Superior temporal gyrus (tissue), 1 donor: ENCODE measurements around the gene OGT.
"Not testable (repeated sequence)": the region's sequence is repeated elsewhere in the genome, so short reads cannot be mapped to it uniquely, and the experiment has no call there.

Experiments used
- DNase-seq: peaks from one replicate; pipeline ENCODE4 v3.0.0-alpha.2; 2016; ENCODE audit errors: extremely low spot score

The OGT gene

DNA sequence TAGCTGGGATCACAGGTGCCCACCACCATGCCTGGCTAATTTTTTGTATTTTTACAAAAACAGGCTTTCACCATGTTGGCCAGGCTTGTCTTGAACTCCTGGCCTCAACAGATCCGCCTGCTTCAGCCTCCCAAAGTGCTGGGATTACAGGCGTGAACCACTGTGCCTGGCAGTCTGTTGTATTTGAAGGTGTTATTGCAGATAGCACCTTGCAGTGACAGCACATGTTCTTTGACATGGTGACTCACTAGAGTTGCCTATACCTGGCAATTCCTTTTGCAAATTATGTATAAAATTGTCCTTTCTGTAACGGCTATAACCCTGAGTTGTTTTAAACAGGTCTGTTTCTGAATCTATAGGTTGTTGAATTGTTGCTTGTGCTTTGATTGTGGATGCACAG is 7.9 kb downstream of the OGT start:
- DNase-seq: no peak

DNA sequence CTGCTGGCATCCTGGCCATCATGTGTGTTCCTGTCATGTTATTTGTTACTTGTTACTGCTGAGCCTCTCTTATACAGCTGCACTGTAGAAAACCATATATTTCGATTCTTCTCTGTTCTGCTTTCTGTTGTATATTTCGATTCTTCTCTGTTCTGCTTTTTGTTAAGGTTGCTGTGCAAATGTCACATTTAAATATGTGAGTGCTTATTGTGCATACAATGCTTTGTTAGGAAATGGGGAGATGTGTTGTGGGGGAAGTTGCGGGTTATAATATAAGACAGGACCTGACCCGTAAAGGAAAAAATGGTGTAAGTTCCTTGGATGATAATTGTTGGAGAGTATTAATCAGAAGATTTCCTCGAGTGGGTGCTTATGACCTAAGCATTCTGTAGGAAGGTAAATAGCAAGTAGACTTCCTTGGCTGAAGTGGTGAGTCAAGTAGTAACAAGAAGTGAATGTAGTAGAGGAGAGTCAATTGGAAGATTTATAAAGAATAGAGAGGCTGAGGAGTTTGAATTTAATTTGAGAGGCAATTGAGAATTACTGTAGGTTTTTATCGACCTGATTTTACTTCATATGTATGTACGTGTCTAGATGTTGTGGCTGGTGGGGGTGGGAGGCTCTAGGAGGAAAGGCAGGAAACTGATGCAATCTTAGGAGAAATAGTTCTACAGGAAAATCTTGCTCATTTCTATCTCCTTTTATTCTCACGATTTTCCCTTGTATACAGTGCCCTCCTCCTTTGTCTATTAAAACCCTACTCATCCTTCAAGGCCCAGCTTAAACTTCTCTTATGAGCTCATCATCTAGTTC is 8.5 kb downstream of the OGT start:
- DNase-seq: no peak

DNA sequence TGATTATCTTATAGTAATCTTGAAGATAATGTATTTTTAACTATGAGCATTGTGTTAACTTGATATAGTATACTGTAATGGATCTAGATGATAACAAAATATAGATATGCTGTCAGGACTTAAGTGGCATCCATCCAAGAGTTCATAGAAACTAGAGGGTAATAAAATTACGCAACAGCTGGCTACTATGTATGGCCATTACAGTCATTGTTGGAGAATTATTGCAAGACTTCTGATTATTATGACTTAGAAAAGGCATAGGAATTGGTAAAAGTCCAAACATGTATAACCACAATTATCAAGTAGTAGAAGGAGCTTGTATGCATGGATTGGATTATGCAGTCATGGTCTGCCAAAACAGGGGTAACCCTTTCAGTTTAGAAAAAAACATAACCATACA is 9.5 kb downstream of the OGT start:
- no peak for DNase-seq

DNA sequence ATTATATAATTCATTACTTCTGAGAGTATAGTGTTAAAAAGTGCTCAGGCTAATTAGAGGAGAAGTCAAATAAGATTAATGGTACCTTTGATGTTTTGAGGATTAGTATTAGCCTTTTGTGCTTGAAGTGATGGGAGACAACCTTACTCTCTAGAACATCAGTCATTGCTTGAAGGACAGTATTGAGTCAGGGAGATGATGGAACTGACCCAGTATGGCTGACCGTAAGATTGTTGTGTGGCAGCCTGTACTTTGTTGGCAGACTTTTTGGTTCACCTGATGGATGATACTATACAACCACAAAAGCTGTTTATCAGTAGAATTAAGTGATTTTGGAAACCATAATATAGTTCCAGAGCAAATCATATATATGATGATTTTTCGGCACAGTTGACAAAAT is 9.9 kb downstream of the OGT start:
- DNase-seq: no peak

DNA sequence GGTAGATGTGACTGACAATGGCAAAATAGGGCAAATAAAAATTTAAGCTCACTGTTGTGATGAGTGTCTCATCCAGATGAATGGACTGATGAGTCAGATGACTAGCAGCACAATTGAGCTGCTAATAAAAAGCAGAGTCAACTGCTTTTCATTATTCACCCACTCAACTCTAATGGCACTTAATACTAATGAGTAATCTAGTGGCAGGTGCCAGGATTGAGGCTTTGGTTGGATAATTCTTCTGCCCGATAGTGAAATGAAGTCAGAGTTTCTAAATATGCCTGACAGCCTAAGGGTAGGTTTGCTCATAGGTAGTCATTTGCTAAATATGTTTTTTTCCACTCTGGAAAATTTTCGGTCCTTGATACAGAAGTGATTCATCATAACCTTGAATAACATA is 10.4 kb downstream of the OGT start:
- DNase-seq: no peak

DNA sequence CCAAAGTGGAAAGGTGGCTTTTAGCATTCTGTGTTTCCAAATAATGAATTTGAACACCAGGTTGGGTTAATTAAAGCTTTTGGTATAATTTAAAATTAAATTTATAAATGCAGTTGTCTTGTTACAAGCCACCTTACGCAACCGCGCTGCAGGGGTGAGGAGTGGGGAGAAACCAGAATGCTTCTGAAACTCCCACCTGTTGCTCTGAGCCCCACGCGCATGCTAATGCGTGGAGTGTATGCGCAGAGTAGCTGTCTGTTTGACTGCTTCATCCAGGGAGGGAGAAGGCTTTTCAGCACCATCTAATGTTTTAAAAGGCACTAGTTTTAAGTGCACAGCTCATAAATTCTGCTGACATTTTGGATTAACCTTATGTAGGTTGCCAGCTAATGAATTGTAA is 12.5 kb downstream of the OGT start:
- DNase-seq: no peak

DNA sequence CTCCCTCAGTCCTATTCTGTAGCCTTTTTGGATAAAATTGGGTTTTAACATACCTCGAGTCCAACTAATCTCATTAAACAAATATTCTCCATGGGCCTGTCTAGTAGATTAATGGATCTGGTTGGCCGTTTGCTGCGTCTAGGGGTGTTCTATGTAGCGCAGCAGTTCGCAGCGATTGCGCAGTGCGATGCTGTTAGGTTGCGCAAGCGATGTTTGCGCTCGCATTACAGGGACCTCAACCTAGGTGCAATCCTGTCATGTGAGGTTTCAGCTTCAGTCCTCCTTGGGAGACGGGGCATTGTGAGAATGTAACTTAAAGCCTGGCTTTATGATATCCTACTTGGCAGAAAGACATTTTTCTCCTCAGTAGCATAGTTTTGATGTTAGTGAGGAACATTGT is 14.0 kb downstream of the OGT start:
- DNase-seq: no peak

DNA sequence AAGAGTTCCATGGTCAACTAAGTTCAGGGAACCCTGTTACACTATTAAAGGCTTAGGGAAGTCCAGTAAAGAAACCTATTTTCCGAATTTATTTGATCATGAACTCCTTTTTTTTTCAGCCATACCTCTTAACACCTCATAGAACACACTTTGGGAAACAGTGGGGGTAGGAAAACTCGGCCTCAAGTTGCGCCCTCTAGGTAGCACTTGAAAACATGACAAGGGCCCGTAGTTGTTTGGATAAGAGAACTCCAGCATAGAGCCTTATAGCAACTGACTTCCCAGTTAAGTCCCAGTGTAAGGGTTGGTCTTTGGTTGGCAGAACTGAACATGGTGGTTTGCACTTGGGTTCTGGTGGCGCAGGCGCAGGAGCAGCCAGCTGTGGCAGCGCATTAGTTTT is 14.4 kb downstream of the OGT start:
- no peak for DNase-seq

DNA sequence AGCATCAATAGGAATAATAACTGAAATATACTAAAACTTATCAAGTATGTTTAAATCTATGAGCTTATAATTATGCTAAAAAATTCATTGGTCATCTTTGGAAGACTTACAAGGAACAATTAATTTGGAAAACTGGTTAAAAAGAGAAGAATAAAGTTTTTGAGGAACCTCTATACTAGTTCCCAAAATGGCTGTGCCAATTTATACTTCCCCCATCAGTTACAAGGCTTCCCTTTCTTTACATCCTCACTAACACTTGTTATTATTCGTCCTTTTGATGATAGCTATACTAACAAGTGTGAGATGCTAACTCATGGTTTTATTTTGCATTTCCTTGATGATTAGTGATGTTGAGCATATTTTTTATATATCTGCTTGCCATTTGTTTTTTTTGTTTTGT is 17.1 kb downstream of the OGT start:
- no peak for DNase-seq

DNA sequence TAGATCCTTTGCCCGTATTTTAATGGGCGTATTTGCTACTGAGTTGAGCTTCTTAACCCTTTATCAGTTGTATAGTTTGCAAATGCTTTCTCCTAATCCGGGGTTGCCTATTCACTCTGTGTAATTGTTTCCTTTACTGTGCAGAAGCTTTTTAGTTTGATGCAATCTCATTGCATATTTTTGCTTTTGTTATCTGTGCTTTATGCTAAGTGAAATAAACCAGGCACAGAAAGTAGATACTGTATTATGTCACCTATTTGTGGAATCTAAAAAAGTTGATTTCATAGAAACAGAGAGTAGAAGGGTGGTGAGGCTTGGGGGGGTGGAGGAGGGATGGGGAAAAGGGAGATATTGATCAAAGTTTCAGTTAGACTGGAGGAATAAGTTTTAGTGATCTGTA is 17.7 kb downstream of the OGT start:
- DNase-seq: no peak

DNA sequence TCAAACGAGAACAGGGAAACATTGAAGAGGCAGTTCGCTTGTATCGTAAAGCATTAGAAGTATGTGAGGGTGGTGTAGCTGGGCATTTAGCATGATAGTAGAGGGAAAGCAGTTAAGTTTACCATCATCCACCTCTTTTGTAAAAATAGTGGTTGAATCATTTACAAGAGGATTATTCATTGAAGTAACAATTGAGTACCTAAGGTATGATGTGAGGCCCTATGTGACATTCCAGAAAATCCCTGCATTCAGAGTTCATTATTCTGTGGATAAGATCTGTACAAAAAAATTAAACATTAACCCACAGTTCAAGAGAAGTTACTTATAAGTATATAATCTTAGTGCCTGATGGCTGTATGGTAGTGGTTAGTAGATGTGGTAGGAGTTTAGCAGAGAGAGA is 23.1 kb downstream of the OGT start:
- DNase-seq: no peak

DNA sequence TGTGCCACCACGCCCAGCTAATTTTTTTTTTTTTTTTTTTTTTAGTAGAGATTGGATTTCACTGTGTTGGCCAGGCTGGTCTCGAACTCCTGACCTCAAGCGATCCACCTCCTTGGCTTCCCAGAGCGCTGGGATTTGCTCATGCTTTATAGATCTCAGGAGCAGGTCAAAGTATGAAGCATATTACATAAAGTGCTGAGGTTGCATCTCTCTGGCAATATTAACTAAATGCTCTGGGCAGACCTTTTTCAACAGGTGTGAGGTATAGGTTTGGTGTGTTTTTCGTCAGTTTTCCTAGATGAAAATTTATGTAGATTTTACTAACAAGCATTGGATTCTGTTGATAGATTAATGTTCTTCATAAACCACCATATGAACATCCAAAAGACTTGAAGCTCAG is 26.0 kb downstream of the OGT start:
- DNase-seq: no peak

DNA sequence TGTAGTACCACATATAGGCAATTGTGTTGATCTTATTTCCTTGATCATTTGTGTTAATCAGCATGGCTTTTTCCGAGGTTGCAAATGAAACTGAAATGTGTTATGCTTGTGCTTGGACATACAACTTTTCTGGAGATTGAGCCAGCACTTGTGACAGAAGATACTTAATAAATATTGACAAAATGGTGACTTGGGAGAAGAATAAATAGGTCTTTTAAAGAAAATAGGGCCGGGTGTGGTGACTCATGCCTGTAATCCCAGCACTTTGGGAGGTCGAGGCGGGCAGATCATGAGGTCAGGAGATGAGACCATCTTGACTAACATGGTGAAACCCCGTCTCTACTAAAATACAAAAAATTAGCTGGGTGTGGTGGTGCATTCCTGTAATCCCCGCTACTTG is 26.9 kb downstream of the OGT start:
- not testable (repeated sequence) for DNase-seq

DNA sequence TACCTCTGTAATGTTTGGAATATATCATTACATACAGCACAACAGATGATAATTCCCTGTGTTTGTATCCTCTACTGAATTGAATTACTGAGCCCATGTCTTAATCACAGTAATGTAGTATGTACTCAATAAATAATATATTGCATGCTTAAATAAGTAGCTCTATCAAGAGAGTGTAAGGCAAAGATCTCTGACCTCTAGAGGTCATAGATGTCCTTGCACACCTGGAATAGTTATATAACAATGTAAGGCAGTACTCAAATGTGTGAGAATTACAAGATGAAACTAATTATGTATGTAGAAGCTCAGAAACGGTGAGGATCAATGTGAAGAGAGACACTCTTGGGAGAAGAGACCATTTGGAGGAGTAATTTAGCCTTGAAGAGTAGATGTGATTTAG is 31.0 kb downstream of the OGT start:
- DNase-seq: no peak

DNA sequence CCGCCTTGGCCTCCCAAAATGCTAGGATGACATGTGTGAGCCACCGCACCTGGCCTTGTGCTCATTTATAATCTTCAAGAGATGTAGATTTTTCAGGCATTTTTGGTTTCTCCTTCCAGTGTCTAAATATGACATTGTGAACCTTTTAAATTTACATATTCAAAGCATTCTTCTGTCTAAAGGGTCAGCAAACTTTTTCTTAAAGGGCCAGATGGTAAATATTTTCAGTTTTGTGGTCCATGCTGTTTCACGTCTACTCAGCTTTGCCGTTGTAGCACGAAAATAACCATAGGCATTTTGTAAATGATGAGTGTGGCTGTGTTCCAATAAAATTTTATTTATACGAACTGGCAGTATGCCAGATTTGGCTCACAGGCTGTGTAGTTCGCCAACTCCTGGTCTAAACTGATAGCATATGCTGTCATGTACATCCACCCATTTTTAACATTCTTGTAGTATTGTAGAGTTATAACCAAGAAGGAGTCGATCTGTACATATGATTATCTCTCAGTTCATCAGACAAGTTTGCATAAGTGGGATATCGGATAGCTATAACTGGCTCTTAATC is 32.7 kb downstream of the OGT start:
- no peak for DNase-seq

DNA sequence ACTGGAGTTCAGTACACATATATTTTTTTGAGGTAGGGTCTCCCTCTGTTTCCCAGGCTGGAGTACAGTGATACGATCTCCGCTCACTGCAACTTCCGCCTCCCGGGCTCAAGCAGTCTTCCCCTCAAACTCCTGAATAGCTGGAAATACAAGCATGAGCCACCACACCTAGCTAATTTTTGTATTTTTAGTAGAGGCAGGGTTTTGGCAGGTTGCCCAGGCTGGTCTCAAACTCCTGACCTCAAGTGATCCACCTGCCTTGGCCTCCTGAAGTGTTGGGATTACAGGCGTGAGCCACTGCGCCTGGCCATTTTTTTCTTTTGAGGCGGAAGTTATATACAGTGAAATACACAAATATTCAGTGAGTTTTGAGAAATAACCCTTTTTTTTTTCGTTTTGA is 38.5 kb downstream of the OGT start:
- DNase-seq: not testable (repeated sequence)

DNA sequence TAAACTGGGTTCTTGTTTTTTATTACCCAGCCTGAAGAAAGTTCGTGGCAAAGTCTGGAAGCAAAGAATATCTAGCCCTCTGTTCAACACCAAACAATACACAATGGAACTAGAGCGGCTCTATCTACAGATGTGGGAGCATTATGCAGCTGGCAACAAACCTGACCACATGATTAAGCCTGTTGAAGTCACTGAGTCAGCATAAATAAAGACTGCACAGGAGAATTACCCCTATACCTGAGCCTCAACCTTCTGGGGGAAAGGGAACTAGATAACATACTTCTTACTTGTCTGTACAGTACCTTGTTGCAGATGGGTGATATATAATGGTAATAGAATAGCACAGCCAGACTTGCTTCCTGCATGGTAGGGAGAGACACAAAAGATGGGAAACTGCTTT is 40.7 kb downstream of the OGT start:
- no peak for DNase-seq

DNA sequence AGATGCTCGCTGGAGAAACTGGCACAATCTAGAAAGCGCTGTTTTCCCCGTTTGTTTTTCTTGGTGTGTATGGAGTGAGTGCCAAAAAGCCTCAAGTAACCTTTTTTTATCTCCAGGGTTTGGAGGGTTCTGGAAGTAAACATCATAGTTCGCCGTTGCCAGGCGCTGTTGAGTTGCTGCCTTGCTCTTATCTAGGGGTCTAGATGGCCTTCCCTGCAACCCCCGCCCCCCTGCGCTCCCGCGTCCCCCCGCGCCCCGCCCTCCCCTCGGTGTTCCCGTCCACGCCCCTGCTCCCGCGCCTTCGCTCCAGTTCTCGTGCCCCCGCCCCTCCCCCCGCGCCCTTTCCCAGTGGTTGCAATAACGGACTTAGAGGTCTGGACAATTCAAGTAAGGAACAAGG is 44.8 kb downstream of the OGT start:
- no peak for DNase-seq

DNA sequence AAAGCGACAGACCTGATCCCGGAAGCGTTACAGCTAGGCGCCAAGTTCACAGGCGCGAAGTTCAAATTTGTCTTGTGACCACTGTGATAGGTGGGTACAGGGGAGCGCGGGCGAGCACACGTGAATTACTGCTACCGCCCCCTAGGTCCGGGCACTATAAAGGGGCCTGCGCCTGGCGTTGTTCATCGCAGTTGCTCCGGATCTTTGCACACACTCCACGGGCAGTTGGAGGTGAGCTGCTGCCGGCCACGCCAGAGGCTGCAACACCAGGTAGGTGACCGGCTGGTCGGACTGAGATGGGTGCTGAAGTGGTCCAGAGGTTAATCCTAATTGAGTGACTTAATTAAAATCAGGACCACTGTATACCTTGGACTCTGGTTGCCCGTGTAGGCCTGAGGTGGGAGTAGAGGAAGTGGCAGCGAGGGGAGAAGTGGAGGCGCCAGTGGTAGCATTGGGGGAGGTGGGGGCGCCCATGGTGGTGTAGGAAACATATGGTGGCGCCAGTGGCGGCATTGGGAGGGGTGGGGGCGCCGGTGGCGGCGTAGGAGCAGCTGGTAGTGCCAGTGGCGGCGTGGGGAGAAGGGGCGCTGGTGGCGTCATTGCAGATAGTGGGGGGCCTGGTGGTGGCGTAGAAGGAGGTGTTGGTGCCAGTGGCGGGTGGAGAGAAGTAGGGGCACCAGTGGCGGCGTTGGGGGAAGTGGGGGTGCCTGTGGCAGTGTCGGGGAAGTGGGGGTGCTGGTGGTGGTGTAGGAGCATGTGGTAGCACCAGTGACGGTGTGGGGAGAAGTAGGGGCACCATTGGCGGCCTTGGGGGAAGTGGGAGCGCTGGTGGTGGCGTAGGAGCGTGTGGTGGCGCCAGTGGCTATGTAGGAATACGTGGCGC is 45.6 kb downstream of the OGT start, which contains the start of gene GCNA:
TSS of gene GCNA (plus strand) at position 185 of the 883 bp plus-strand sequence. CDS start 2,385 bp downstream, outside the sequence.
- DNase-seq: no peak

DNA sequence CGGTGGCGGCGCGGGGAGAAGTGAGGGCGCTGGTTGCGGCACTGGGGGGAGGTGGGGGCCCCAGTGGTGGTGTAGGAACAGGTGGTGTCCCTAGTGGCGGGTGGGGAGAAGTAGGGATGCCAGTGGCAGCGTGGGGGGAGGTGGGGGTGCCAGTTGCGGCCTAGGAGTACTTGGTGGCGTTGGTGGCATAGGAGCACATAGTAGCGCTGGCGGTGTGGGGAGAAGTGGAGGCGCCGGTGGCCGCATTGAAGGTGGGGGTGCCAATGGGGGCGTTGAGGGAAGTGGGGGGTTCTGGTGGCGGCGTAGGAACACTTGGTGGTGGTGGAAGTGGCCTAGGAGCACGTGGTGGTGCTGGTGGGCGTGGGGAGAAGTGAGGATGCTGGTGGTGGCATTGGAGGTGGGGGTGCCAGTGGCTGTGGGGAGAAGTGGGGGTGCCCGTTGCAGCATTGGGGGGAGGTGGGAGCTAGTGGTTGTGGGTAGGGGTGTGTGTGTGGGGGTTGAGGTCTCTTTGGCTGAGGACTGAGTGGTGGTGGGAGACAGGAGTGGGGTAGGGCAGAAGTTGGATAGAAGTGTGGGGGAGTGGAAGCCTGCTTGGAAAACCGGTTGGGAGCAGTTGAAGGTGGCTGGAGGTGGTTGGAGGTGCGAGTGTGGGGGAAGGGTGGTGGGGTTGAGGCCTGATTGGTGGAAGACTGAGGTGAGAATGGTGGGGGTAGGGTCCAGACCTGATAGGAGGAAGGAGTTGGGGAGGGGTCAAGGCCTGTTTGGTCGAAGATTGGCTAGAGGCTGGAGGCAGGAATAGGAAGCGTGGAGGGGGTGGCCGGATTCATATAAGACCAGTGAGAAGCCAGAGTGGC is 46.5 kb downstream of the OGT start:
- DNase-seq: no peak

DNA sequence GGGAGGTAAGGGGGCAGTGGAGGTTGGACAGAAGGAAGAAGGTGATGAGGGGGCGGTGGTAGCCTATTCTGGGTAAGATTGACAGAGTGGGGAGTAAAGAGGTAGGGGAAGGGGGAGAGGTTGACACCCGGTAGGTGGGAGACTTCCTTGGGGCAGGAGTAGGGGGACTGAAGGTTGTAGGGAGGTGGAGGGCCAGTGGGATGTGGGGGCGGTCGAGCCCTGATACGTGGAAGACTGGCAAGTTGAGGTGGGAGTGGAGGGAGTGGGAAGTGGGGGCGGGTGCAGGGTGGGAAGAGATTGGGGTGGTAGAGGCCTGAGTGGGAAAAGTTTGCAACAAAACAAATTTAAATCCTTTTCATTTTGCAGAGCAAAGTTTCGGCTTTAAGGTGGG is 47.1 kb downstream of the OGT start:
- DNase-seq: no peak

DNA sequence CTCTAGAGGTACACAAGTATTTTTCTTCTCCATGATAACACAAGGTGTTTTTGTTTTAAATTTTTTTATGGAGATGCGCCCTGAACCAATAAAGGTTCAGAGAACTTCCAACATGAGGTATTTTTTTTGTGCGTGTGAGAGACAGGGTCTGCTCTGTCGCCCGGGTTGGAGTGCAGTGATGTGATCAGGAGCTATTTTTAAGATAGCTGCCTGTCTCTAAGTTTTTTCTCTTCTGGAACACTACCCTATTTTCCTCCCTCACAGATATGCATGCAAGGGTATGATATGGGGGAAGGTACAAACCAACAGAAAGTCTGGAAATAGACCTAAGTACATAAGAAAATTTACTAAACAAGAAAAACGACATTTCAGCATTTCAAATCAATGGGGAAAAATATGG is 48.3 kb downstream of the OGT start:
- no peak for DNase-seq
